Fibroblast of skin of left quadriceps (primary cell): ENCODE results near the gene SLC36A1.
"Not testable (repeated sequence)": the region's sequence is repeated elsewhere in the genome, so short reads cannot be mapped to it uniquely, and the experiment has no call there.

ENCODE experiments used
- DNase-seq, 2 experiments: peaks; one replicate each; pipeline ENCODE4 v3.0.0-alpha.2; 2013; ENCODE audit warnings: low read depth in 2 of 2

Gene SLC36A1

GRCh38 chr5:151447174-151448037, at the start of gene SLC36A1:
Gene SLC36A1, plus strand, starts transcription at chr5:151447603. Its CDS starts 11,190 bp downstream, at chr5:151458793.
- peak; percentile 73 to 75 for DNase-seq

DNA sequence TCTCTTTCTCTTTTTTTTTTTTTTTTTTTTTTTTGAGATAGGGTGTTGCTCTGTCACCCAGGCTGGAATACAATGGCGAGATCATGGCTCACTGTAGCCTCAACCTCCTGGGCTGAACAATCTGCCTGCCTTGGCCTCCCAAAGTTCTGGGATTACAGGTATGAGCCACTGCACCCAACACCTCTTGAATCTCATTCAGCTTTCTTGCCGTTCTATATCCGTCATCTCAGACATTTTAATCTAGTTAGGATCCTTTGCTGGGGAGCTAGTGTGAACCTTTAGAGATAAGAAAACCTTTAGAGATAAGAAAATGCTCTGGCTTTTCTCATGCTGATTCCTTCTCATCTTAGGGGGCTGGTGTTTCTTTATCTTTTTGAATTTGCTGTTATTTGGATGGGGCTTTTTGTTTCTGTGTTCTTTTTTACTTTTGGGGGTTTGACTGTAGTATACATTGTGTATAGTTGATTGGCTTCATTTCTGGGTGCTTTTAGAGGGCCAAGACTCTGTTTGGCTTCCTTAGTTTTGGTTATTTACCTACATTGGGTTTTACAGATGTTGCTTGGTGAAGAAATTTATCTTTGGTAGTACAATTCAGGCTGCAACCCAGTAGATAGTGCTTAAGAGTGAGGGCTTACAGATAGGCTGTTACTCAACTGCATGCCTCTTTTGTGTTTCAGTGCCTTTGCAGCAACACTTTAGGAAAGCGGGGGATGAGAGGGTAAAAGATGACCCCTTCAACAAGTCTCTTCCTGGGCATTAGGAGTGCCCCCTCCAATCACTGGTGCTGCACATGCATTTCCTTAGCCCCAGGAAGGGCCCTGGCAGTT, 41.9 kb upstream of the SLC36A1 start:
- no peak for DNase-seq

GRCh38 chr5:151406322-151406947, 41.0 kb upstream of the SLC36A1 start:
- no peak for DNase-seq

GRCh38 chr5:151408591-151409230, 38.7 kb upstream of the SLC36A1 start:
- DNase-seq, result no peak

GRCh38 chr5:151413800-151414199, 33.6 kb upstream of the SLC36A1 start:
- no peak for DNase-seq

- no peak for DNase-seq
These were observed 32.9 kb upstream of the SLC36A1 start for GRCh38 chr5:151414536-151414935.

DNA sequence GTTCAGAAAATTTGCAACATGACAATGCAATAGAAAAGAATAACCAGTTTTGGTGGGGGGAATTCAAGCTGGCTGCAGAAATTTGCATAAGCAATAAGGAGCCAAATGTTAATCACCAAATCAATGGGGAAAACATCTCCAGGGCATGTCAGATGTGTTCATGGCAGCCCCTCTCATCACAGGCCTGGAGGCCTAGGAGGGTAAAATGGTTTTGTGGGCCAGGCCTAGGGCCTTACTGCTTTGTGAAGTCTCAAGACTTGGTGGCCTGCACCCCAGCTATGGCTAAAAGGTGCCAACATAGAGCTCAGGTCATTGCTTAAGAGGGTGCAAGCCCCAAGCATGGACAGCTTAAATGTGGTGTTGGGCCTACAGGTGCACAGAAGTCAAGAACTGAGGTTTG, 29.7 kb upstream of the SLC36A1 start:
- no peak for DNase-seq

GRCh38 chr5:151420127-151420526, 27.3 kb upstream of the SLC36A1 start:
- no peak for DNase-seq

DNA sequence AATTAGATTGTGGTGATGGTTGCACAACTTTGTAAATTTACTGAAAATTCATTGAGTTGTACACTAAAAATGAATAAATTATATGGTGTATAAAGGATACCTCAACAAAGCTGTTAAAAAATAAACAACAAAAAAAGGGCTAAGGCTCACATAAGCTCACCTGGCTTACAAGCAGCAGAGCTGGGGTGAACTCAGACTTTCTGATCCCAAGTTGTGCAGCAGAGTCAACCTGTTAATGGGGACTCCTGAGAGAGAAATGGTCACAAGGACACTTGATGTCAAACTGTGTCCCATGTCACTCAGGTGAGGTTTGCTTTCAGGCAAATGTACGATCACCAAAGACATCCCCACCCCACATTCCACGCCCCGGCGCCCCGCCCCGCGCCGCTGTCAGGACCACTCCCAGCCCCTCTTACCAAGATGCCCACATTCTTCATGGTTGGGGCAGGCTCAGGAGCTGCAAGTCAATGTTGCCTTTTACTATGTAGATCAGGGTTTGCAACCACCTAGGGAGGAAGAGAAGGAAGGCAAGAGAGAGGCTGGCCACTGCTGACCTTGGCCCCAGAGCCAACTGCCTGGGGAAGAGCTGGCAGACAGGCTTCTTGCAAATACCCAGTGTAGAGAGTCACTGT, 22.4 kb upstream of the SLC36A1 start:
- DNase-seq, result no peak

DNA sequence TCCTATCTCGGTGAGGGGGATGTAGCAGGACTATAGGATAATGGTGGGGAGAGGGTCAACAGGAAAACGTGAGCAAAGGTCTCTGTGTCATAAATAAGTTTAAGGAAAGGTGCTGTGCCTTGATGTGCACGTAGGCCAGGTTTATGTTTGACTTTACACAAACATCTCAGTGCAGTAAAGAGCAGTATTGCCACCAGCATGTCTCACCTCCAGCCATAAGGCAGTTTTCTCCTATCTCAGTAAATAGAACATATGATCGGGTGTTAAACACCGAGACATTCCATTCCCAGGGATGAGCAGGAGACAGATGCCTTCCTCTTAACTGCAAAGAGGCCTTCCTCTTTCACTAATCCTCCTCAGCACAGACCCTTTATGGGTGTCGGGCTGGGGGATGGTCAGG, 21.1 kb upstream of the SLC36A1 start:
- not testable (repeated sequence) for DNase-seq

DNA sequence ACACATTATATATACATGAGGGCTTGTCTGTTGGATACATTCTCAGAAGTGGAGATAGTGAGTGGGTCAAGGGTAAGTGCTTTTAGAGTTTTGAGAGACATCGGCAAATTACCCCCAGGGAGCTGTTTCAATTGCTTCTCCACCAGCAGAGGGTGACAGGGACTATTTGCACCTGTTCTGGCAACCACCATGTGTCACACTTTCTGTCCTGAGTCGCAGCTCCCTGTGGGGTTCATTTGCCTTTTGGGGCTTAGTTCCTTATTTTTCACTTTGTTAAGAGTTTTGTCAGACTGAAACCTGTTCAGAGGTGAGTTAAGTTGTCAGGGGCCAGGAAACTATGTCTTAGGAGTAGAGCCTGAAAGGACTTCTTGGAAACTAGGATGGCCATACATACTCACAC, 20.1 kb upstream of the SLC36A1 start:
- no peak for DNase-seq

- DNase-seq, result no peak
These were observed 16.7 kb upstream of the SLC36A1 start for GRCh38 chr5:151430731-151431130.

- no peak for DNase-seq
These were observed 15.7 kb upstream of the SLC36A1 start for GRCh38 chr5:151431666-151432065.

- no peak for DNase-seq
These were observed 15.2 kb upstream of the SLC36A1 start for GRCh38 chr5:151432210-151432609.

- DNase-seq, result no peak
These were observed 12.7 kb upstream of the SLC36A1 start for GRCh38 chr5:151434570-151435237.

DNA sequence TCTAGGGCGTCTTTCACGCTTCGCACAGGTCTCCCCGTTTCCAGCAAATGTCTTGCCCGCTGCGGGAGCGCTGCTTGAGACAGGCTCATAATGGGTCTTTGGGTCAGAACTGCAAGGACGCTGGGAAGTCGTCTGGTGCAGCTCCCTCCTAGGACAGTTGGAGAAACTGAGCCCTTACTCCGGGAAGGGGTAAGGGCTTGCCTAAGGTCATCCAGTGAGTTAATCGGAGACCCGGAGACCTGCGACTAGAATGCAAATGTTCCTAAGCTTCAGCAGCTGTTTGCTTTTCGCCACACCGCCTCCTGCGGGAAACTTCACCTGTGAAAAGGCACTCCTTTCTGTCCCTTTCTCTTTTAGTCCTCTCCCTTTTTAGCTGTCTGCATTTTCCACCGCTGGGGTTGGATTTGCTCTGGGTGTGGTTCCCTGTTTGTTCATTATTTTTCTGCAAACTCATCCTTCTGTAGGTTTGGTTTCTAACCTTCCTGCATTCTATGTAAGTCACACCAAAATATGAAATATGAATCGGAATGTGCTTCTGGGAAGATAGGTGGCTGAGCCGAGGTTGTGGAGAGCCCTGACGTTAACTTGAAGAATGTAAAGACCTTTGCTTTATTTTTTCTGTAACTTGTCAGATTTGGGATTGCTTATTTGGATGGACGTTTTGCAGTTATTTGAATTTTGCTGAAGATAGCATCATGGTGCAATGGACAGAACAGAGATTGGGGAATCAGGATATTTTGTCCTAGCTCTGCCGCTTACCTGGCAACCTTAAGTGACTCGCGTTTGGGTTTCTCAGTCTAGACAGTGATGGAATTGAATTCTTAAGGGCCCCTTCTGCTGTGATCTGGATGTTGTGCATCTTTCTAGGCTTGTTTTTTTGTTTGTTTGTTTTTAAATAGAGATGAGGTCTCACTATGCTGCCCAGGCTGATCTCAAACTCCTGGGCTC, 909 bp downstream of the SLC36A1 start:
- DNase-seq, result no peak

- no peak for DNase-seq
These were observed 1.9 kb downstream of the SLC36A1 start for GRCh38 chr5:151449297-151449696.

- no peak for DNase-seq
These were observed 2.4 kb downstream of the SLC36A1 start for GRCh38 chr5:151449839-151450238.

- DNase-seq, result no peak
These were observed 3.2 kb downstream of the SLC36A1 start for GRCh38 chr5:151450605-151451004.
